ENCODE data around the gene FAXDC2.

DNA sequence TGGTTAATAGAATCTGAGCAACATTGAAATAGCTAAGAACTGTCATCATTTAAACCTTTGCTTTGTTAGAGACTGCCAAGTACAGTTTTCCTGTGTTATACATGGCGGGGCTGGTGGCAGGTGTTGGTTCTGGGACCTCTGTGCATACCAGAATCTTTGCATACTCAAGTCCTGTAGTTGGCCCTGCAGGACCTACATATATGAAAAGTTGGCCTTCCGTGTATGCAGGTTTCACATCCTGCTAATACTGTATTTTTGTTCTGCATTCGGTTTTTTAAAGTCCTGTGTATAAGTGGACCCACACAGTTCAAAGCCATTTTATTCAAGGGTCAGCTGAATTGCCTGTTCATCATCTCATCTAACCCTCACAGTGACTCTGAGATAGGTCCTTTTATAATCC is 58.9 kb downstream of the FAXDC2 start:
- TF ChIP-seq, protein P1, sequence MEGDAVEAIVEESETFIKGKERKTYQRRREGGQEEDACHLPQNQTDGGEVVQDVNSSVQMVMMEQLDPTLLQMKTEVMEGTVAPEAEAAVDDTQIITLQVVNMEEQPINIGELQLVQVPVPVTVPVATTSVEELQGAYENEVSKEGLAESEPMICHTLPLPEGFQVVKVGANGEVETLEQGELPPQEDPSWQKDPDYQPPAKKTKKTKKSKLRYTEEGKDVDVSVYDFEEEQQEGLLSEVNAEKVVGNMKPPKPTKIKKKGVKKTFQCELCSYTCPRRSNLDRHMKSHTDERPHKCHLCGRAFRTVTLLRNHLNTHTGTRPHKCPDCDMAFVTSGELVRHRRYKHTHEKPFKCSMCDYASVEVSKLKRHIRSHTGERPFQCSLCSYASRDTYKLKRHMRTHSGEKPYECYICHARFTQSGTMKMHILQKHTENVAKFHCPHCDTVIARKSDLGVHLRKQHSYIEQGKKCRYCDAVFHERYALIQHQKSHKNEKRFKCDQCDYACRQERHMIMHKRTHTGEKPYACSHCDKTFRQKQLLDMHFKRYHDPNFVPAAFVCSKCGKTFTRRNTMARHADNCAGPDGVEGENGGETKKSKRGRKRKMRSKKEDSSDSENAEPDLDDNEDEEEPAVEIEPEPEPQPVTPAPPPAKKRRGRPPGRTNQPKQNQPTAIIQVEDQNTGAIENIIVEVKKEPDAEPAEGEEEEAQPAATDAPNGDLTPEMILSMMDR (IDR thresholded peaks at IDR 0.05 in 2 of 3, conservative IDR thresholded peaks at IDR 0.05 in 1 of 3; ENCODE audit: control insufficient read depth in 2 of 3, extremely low read depth in 1 of 3, insufficient read depth in 1 of 3, low read depth in 3 of 3, low read length in 3 of 3) = no peak
- TF ChIP-seq TARDBP (IDR thresholded peaks at IDR 0.05; ENCODE audit: borderline replicate concordance) (no peak), POLR2A (IDR thresholded peaks at IDR 0.05; ENCODE audit: low read depth, low read length) (no peak), TCF12 (IDR thresholded peaks at IDR 0.05; ENCODE audit: low read depth, low read length) (no peak), SREBF1 (IDR thresholded peaks at IDR 0.05; ENCODE audit: low read length) (no peak), HDAC6 (IDR thresholded peaks at IDR 0.05; ENCODE audit: unreplicated experiment) (no peak)
- TF ChIP-seq, protein P2, sequence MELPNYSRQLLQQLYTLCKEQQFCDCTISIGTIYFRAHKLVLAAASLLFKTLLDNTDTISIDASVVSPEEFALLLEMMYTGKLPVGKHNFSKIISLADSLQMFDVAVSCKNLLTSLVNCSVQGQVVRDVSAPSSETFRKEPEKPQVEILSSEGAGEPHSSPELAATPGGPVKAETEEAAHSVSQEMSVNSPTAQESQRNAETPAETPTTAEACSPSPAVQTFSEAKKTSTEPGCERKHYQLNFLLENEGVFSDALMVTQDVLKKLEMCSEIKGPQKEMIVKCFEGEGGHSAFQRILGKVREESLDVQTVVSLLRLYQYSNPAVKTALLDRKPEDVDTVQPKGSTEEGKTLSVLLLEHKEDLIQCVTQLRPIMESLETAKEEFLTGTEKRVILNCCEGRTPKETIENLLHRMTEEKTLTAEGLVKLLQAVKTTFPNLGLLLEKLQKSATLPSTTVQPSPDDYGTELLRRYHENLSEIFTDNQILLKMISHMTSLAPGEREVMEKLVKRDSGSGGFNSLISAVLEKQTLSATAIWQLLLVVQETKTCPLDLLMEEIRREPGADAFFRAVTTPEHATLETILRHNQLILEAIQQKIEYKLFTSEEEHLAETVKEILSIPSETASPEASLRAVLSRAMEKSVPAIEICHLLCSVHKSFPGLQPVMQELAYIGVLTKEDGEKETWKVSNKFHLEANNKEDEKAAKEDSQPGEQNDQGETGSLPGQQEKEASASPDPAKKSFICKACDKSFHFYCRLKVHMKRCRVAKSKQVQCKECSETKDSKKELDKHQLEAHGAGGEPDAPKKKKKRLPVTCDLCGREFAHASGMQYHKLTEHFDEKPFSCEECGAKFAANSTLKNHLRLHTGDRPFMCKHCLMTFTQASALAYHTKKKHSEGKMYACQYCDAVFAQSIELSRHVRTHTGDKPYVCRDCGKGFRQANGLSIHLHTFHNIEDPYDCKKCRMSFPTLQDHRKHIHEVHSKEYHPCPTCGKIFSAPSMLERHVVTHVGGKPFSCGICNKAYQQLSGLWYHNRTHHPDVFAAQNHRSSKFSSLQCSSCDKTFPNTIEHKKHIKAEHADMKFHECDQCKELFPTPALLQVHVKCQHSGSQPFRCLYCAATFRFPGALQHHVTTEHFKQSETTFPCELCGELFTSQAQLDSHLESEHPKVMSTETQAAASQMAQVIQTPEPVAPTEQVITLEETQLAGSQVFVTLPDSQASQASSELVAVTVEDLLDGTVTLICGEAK (IDR thresholded peaks at IDR 0.05; ENCODE audit: borderline replicate concordance) = no peak
